H1 (cell line): Measurements from ENCODE around the gene RHEX. TPM values are rescaled to one million over a fixed set of nuclear protein-coding genes. Genes with fewer than 3 reads are reported as not detected.

Source experiments
- CTCF ChIA-PET: fragments of 300-600 bp; sonication (Branson Sonifier 250); formaldehyde crosslinking; loops from one replicate; lab custom pipeline; 2021; ENCODE audit not compliant: partially characterized antibody; lab: Charles Lee
- POLR2A ChIA-PET: fragments of 300-600 bp; sonication (Branson Sonifier 250); formaldehyde crosslinking; loops from one replicate; lab custom pipeline; 2021; ENCODE audit warnings: inconsistent platforms; ENCODE audit not compliant: partially characterized antibody; lab: Charles Lee
- DNase-seq, 2 experiments: peaks; one replicate each; pipeline versions ENCODE4 v3.0.0 to v3.0.0-alpha.2; 2010 to 2022; ENCODE audit warnings: low spot score in 2 of 2, low read depth in 1 of 2, mixed read lengths in 1 of 2
- FAIRE-seq: peaks from 2 replicates; lab custom pipeline; 2011; peaks lifted over from hg19 to GRCh38; lab: Jason Lieb, UNC
- H2AFZ ChIP-seq: 2 replicates; pipeline ENCODE4 v1.8.1; 2012; ENCODE audit warnings: low read length, inconsistent platforms
- H2AK5ac ChIP-seq: 2 replicates; pipeline ENCODE4 v1.6.1; 2013; ENCODE audit warnings: low read depth, low read length
- H2BK120ac ChIP-seq: replicated peaks from 2 replicates; pipeline ENCODE3; 2013; ENCODE audit warnings: low read depth, low read length, inconsistent platforms
- H2BK12ac ChIP-seq: 2 replicates; pipeline ENCODE4 v1.6.1; 2013; ENCODE audit warnings: low read depth, low read length
- H2BK15ac ChIP-seq: 2 replicates; pipeline ENCODE4 v1.6.1; 2013; ENCODE audit warnings: low read length
- H2BK20ac ChIP-seq: 2 replicates; pipeline ENCODE4 v1.6.1; 2013; ENCODE audit warnings: low read length
- H2BK5ac ChIP-seq: 2 replicates; pipeline ENCODE4 v1.6.1; 2013; ENCODE audit warnings: low read depth, low read length
- H3K14ac ChIP-seq: 2 replicates; pipeline ENCODE4 v1.6.1; 2013; ENCODE audit warnings: inconsistent platforms; ENCODE audit not compliant: insufficient read length
- H3K18ac ChIP-seq: 2 replicates; pipeline ENCODE4 v1.6.1; 2013; ENCODE audit warnings: low read length; ENCODE audit errors: extremely low read depth
- H3K23ac ChIP-seq: 2 replicates; pipeline ENCODE4 v1.6.1; 2013; ENCODE audit warnings: inconsistent platforms; ENCODE audit not compliant: insufficient read length
- H3K23me2 ChIP-seq: 2 replicates; pipeline ENCODE4 v1.6.1; 2013; ENCODE audit warnings: low read depth, low read length
- H3K27ac ChIP-seq: 2 replicates; pipeline ENCODE4 v1.6.1; 2011; ENCODE audit warnings: low read depth, low read length, inconsistent platforms
- H3K27me3 ChIP-seq, 4 experiments: replicated peaks in 1 of 4; 1 replicate in 1 of 4; 2 replicates in 3 of 4; pipeline versions ENCODE4 v1.6.1 to v1.8.1; 2011 to 2013; ENCODE audit warnings: low read length in 3 of 4, mild to moderate bottlenecking in 3 of 4, inconsistent platforms in 2 of 4, mixed read lengths in 2 of 4, moderate library complexity in 1 of 4; ENCODE audit not compliant: control insufficient read depth in 3 of 4, insufficient read depth in 3 of 4; ENCODE audit errors: extremely low read depth in 1 of 4
- H3K36me3 ChIP-seq, 4 experiments: 2 replicates each; pipeline versions ENCODE4 v1.6.1 to v1.8.1; 2011 to 2013; ENCODE audit warnings: mild to moderate bottlenecking in 4 of 4, low read length in 3 of 4, moderate library complexity in 2 of 4, control low read depth in 1 of 4, inconsistent platforms in 1 of 4; ENCODE audit not compliant: insufficient read depth in 4 of 4, control insufficient read depth in 2 of 4
- H3K4ac ChIP-seq: replicated peaks from 2 replicates; pipeline ENCODE3; 2013; ENCODE audit warnings: low read length, low read depth, mixed read lengths, inconsistent platforms; ENCODE audit not compliant: insufficient read length
- H3K4me1 ChIP-seq, 4 experiments: replicated peaks in 1 of 4; 1 replicate in 1 of 4; 2 replicates in 3 of 4; pipeline versions ENCODE4 v1.6.1 to v1.8.1; 2011 to 2013; ENCODE audit warnings: low read length in 3 of 4, inconsistent platforms in 2 of 4, mixed read lengths in 1 of 4; ENCODE audit not compliant: insufficient read depth in 4 of 4, control insufficient read depth in 3 of 4
- H3K4me2 ChIP-seq, 2 experiments: 2 replicates each; pipeline versions ENCODE4 v1.6.1 to v1.8.1; 2011 to 2013; ENCODE audit warnings: low read depth in 2 of 2, low read length in 2 of 2, control low read depth in 1 of 2, inconsistent platforms in 1 of 2, mild to moderate bottlenecking in 1 of 2; ENCODE audit not compliant: insufficient read depth in 1 of 2
- H3K4me3 ChIP-seq, 4 experiments: fragments of 200-600, 300-600 bp in 1 of 4; sonication (generic), shearing (Covaris generic), sonication (Bioruptor Twin) in 1 of 4; 2 replicates each; pipeline versions ENCODE4 v1.5.1 to v1.8.1; 2011 to 2016; ENCODE audit warnings: low read length in 4 of 4, low read depth in 3 of 4, control low read depth in 2 of 4, inconsistent platforms in 2 of 4, mild to moderate bottlenecking in 2 of 4, mixed read lengths in 1 of 4, moderate library complexity in 1 of 4; ENCODE audit not compliant: insufficient read depth in 2 of 4; ENCODE audit errors: extremely low read depth in 1 of 4
- H3K56ac ChIP-seq: replicated peaks from 2 replicates; pipeline ENCODE3; 2013; ENCODE audit warnings: low read depth, mild to moderate bottlenecking, mixed read lengths, low read length, inconsistent platforms; ENCODE audit not compliant: insufficient read length
- H3K79me1 ChIP-seq: 2 replicates; pipeline ENCODE4 v1.6.1; 2013; ENCODE audit warnings: low read depth, low read length, control low read depth
- H3K79me2 ChIP-seq, 2 experiments: 2 replicates each; pipeline versions ENCODE4 v1.6.1 to v1.8.1; 2012 to 2013; ENCODE audit warnings: low read length in 2 of 2, mild to moderate bottlenecking in 2 of 2, inconsistent platforms in 1 of 2; ENCODE audit not compliant: insufficient read depth in 2 of 2, control insufficient read depth in 1 of 2
- H3K9ac ChIP-seq, 4 experiments: replicated peaks in 1 of 4; 1 replicate in 1 of 4; 2 replicates in 3 of 4; pipeline versions ENCODE4 v1.6.1 to v1.8.1; 2011 to 2013; ENCODE audit warnings: low read depth in 3 of 4, low read length in 3 of 4, control low read depth in 2 of 4, mild to moderate bottlenecking in 2 of 4, moderate library complexity in 2 of 4, inconsistent platforms in 1 of 4; ENCODE audit errors: extremely low read depth in 1 of 4
- H3K9me3 ChIP-seq, 2 experiments: 2 replicates each; pipeline versions ENCODE4 v1.6.1 to v1.8.1; 2012 to 2013; ENCODE audit warnings: mild to moderate bottlenecking in 2 of 2, moderate library complexity in 2 of 2, control low read depth in 1 of 2, inconsistent platforms in 1 of 2, low read depth in 1 of 2, low read length in 1 of 2, mixed read lengths in 1 of 2; ENCODE audit not compliant: insufficient read depth in 2 of 2
- H4K20me1 ChIP-seq, 2 experiments: replicated peaks in 1 of 2; 2 replicates each; pipeline versions ENCODE3 to v1.8.1; 2011 to 2013; ENCODE audit warnings: inconsistent platforms in 2 of 2, low read length in 2 of 2, mild to moderate bottlenecking in 1 of 2; ENCODE audit not compliant: insufficient read depth in 2 of 2, control insufficient read depth in 1 of 2
- H4K5ac ChIP-seq: 2 replicates; pipeline ENCODE4 v1.6.1; 2013; ENCODE audit warnings: low read length, low read depth, mixed read lengths, inconsistent platforms; ENCODE audit not compliant: insufficient read length
- H4K8ac ChIP-seq: 2 replicates; pipeline ENCODE4 v1.8.0; 2013; ENCODE audit warnings: mild to moderate bottlenecking, moderate library complexity, low read length, inconsistent platforms; ENCODE audit not compliant: insufficient read depth; ENCODE audit errors: extremely low read depth
- H4K91ac ChIP-seq: replicated peaks from 2 replicates; pipeline ENCODE3; 2013; ENCODE audit warnings: low read length, mixed read lengths, inconsistent platforms; ENCODE audit not compliant: insufficient read length
- GABPA ChIP-seq: IDR thresholded peaks from 2 replicates; pipeline ENCODE4 v1.6.1; 2011; ENCODE audit warnings: mild to moderate bottlenecking, low read length, moderate library complexity, borderline replicate concordance; ENCODE audit not compliant: insufficient read depth
- KDM4A ChIP-seq: IDR thresholded peaks from one replicate; pipeline ENCODE4 v1.7.1; 2012; ENCODE audit warnings: low read depth, mild to moderate bottlenecking, moderate library complexity, low read length, inconsistent platforms; ENCODE audit not compliant: severe bottlenecking
- NRF1 ChIP-seq: IDR thresholded peaks from 2 replicates; pipeline ENCODE4 v1.6.1; 2011; ENCODE audit warnings: mild to moderate bottlenecking, low read depth, low read length, improper control_type of control experiment
- POLR2A ChIP-seq, 2 experiments: IDR thresholded peaks; 1 replicate in 1 of 2; 2 replicates in 1 of 2; pipeline ENCODE4 v1.6.1; 2011; ENCODE audit warnings: low read depth in 2 of 2, low read length in 2 of 2, mild to moderate bottlenecking in 2 of 2; ENCODE audit errors: control extremely low read depth in 1 of 2
- RBBP5 ChIP-seq: IDR thresholded peaks from 2 replicates; pipeline ENCODE4 v1.7.1; 2012; ENCODE audit warnings: low read depth, mild to moderate bottlenecking, inconsistent platforms, low read length, moderate library complexity, borderline replicate concordance
- SIN3A ChIP-seq, 2 experiments: IDR thresholded peaks in 1 of 2; conservative IDR thresholded peaks in 1 of 2; 2 replicates each; pipeline ENCODE4 v1.6.1; 2011 to 2012; ENCODE audit warnings: low read length in 2 of 2, improper control_type of control experiment in 1 of 2, low read depth in 1 of 2, mild to moderate bottlenecking in 1 of 2
- SRF ChIP-seq: IDR thresholded peaks from 2 replicates; pipeline ENCODE4 v1.6.1; 2011; ENCODE audit warnings: mild to moderate bottlenecking, low read depth, low read length, moderate library complexity
- TEAD4 ChIP-seq: IDR thresholded peaks from 2 replicates; pipeline ENCODE4 v1.6.1; 2012; ENCODE audit warnings: low read depth, low read length, inconsistent platforms, mixed read lengths
- WGBS, 2 experiments: shearing (Covaris generic) in 1 of 2; methylation state at CpG; one replicate each; pipeline versions ENCODE4 v1.1.6 to v1.1.7; 2013 to 2015; ENCODE audit warnings: low lambda C conversion rate in 2 of 2, mixed read lengths in 2 of 2, inconsistent platforms in 1 of 2, low coverage in 1 of 2, missing lambda C conversion rate in 1 of 2; ENCODE audit not compliant: insufficient replicate concordance in 2 of 2, insufficient coverage in 1 of 2, insufficient read length in 1 of 2; ENCODE audit errors: extremely low coverage in 1 of 2, missing lambda C conversion rate in 1 of 2; 5-methylcytosine and 5-hydroxymethylcytosine counted together
- polyA plus RNA-seq, 7 experiments: library from polyadenylated mRNA; depleted of rRNA in 3 of 7; stranded (reverse) in 5 of 7; unstranded in 2 of 7; fragments of >200 nt in 5 of 7; fragments of 200-250 nt in 2 of 7; gene quantifications; 1 replicate in 5 of 7; 2 replicates in 1 of 7; 4 replicates in 1 of 7; pipeline versions ENCODE4 v1.2.1 to v1.2.3, GENCODE V29; 2011 to 2013; ENCODE audit warnings: missing spikeins in 2 of 7, mixed read lengths in 2 of 7
- total RNA-seq: library from RNA; stranded (reverse); fragmentation: NEBNext Ultra II Directional; extraction: Animal tissue kit (Norgen Biotek cat#: 25700); gene quantifications from 2 replicates; pipeline ENCODE4 v1.2.1, GENCODE V29; 2021

Gene RHEX
- total and polyA plus RNA-seq, 2 of the 8 experiments (the other 6 are each of a cell fraction or from before 2014, with no cell fraction given), result not detected

DNA sequence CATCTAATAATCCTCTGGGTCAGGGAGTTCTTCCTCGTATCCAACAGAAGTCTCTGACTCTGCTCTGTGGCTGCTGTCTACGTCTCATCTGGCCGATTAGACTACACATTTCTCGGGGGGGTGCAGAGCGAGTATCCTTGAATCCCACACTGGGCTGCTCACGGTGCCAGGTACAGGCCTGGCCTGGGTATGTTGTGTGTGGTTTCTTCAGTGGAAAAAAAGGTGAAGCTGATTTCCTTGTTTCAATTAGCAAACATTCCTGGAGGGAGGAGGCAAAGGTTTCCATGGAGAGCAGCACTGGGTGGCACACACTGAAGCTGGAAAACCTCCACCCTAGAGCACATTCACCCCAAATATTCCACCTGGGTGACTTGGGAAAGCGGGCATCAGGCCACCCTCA, 47.7 kb upstream of the RHEX start:
- H3K56ac ChIP-seq, result no peak overlapping the region
- no peaks in the 10 kb centered on the region; a peak in 1 of 7 replicates for H3K4me1 ChIP-seq
- H4K5ac ChIP-seq, result no peak overlapping the region
- peaks cover 0 to 10% (median 3%) of the 10 kb centered on the region in 4 experiments; a peak in 5 of 7 replicates for H3K27me3 ChIP-seq
- FAIRE-seq, result no peak
- no peak overlapping the region for H3K14ac ChIP-seq
- no peak overlapping the region for H4K8ac ChIP-seq
- no peak overlapping the region for H2AFZ ChIP-seq
- 84% methylated on average over 7 of the region's 7 CpGs; no CpG with 5 or more reads in 1 of the 2 experiments for WGBS, 2 experiments
- no peak for DNase-seq
- no peak overlapping the region for H3K27ac ChIP-seq
- H3K9me3 ChIP-seq, result no peaks in the 10 kb centered on the region
- H3K18ac ChIP-seq, result no peak overlapping the region
- no peak overlapping the region for H3K23ac ChIP-seq
- H3K9ac ChIP-seq, result no peak overlapping the region
- peaks cover 12% of the 10 kb centered on the region for H3K23me2 ChIP-seq
- H3K4me2 ChIP-seq, result no peak overlapping the region
- H2BK12ac ChIP-seq, result no peak overlapping the region
- no peaks in the 10 kb centered on the region for H3K36me3 ChIP-seq
- H3K79me2 ChIP-seq, result no peaks in the 10 kb centered on the region; a peak in 1 of 4 replicates
- H4K20me1 ChIP-seq, result peaks cover 0 to 11% of the 10 kb centered on the region in 2 experiments
- no peak overlapping the region for H2AK5ac ChIP-seq
- H3K4me3 ChIP-seq, result no peak overlapping the region
- no peak overlapping the region for H2BK15ac ChIP-seq
- no peak overlapping the region for H2BK120ac ChIP-seq
- H2BK5ac ChIP-seq, result no peak overlapping the region
- ChIA-PET POLR2A (no interaction called here), CTCF (interaction anchor here (1.1 to 1.7 kb wide), 2 partner anchors 8 to 86 kb away, joined by 3 to 4 read pairs; no protein-coding TSS in a partner anchor)
- no peak overlapping the region for H2BK20ac ChIP-seq
- TF ChIP-seq RBBP5 (no peak), KDM4A (no peak), NRF1 (no peak), POLR2A (IDR thresholded peaks at IDR 0.05; ENCODE audit: control extremely low read depth in 1 of 2, low read depth in 2 of 2, low read length in 2 of 2) (no peak), TEAD4 (no peak), GABPA (no peak), SIN3A (conservative IDR thresholded peaks at IDR 0.05 in 1 of 2, IDR thresholded peaks at IDR 0.05 in 1 of 2; ENCODE audit: low read depth in 1 of 2, low read length in 2 of 2) (no peak), SRF (no peak)
- H3K79me1 ChIP-seq, result no peaks in the 10 kb centered on the region
- H4K91ac ChIP-seq, result no peak overlapping the region
- no peak overlapping the region for H3K4ac ChIP-seq
